ENCODE measurements around the gene SLC9A8.

Gene SLC9A8

DNA sequence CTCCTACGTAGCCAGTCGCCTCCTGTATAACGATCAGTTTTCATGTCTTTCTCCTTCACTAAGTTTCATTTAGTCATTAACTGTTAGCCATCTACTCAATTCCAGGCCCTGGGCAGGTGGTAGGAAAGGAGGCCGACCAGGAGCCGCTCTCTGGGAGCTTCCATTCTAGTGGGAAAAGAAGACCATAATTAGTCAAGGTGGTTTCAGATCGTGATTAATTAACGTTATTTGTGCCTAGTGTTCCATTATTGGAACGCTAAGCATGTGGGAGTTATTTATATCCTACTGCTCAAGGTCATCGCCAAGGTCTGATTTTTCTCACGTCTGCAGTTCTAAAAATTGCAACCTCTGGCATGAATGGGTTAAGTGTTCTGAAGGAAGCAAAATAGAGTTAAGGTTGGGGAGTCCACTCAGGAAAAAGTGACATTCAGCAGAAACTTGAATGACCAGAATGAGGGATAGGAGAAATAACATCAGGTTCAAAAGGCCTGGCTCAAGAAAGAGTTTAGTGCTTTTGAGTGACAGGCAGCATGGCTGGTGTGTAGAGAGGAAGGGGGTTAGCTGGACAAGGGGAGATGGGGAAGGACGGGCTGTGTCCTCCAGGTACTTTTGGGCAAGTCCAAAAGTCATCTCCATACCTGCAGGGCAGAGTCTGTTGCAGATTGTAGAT lies 812 bp downstream of the SLC9A8 start:
- peak in 1 of 3 donors; percentile 15 for DNase-seq

DNA sequence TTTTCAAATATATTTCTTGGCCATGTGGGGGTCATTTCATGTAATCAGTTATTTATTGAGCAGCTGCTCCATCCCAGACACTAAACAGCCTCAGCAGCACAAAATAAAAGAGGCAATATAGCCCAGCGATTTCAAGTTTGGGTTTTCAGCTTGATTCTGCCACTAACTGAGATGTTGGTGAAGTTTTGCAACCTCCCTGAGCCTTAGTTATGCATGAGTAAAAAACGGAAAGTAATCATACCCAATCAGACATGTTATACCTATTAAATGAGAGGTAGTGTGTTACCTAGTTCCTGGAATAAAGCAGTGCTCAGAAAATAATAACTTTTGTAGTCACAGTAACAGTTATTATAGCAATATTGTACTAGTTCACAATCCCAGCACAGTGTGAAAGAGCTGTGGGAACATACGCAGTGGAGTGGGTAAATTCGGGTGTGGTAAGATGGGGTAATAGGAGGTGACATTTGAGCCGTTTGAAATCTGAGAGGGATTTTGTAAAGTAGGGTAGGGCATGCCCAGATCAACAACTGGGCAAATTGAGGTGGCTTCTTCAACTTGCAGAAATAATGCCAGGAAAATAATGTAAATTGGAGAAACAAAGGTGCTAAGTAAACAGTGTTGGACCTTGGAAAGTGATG lies 1.5 kb downstream of the SLC9A8 start:
- DNase-seq = peak; percentile 38 to 53 (median 39)

GRCh38 chr20:49818816-49819215 lies 6.2 kb downstream of the SLC9A8 start:
- peak; percentile 47 to 79 (median 74) for DNase-seq

- DNase-seq = no peak
These were observed 7.1 kb downstream of the SLC9A8 start for GRCh38 chr20:49819702-49820101.

GRCh38 chr20:49821381-49821780 lies 8.8 kb downstream of the SLC9A8 start:
- no peak for DNase-seq

GRCh38 chr20:49821870-49822331 lies 9.3 kb downstream of the SLC9A8 start:
- peak; percentile 38 to 51 (median 44) for DNase-seq

- DNase-seq = no peak
These were observed 10.7 kb downstream of the SLC9A8 start for GRCh38 chr20:49823152-49823847.

GRCh38 chr20:49824206-49824605 lies 11.6 kb downstream of the SLC9A8 start:
- DNase-seq = no peak

- DNase-seq = no peak
These were observed 12.9 kb downstream of the SLC9A8 start for GRCh38 chr20:49825521-49826033.

- no peak for DNase-seq
These were observed 18.6 kb downstream of the SLC9A8 start for GRCh38 chr20:49831022-49831769.

DNA sequence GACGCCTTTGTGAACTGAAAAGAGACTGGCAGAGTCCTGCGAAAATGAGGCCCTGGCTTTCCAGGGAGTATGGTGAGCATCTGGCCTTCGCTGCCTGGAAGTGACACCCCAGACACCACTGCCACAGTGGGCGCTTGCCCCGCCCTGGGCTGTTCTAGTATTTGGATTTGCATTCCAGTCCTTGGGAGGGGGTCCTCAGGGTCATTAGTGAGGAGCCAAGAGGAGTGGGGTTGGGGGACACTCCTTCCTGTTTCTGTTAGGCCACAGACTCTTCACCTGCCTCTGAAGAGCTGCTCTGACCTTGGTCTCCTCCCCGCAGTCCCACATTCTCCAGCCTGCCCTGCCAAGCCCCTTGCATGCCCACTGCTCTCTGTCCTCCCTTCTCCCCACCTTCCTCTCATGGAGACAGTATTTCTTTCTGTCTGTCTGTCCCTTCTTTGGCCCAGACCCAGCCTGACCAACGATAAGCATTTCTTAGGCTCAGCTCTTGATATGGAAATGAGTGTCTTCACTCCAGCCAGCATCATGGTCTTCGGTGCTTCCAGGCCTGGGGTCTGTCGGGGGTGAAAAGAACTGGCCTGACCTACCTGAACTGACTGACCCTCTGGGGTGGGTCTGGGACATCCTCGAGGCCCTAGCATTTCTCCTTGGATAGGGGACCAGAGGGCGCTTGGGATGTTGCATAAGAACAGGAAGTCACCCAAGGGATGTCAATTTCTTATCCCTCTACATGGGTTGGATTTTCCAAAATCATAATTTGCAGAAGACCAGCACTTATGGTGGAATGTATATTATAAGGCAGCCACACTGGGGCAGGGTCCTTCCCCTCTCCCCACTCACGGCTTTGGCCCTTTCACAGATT lies 19.4 kb downstream of the SLC9A8 start:
- DNase-seq = peak in 1 of 3 donors; percentile 38

DNA sequence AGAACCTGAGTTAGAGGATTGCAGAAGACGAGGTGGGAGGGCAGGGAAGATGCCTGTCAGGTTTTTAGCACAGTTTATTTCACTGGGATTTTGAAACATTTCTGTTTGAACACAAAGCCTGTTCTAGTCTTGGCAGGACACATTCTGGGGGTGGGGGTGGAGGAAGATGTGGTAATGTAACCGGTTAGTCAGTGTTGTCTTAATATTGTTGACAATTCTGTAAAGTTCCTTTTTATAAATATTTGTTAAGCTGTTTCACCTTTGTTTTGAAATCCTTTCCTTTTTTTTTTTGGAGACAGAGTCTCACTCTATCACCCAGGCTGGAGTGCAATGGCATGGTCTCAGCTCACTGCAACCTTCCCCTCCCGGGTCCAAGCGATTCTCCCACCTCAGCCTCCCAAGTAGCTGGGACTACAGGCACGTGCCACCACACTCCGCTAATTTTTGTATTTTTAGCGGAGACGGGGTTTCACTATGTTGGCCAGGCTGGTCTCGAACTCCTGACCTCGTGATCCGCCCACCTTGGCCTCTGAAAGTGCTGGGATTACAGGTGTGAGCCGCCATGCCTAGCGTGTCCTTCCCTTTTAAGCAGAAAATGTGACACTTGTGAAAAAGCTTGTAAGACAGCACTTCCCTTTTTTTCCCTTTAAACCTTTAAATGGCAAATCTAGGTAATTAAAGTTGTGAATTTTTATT lies 20.2 kb downstream of the SLC9A8 start:
- DNase-seq = peak; percentile 44 to 65 (median 54)

DNA sequence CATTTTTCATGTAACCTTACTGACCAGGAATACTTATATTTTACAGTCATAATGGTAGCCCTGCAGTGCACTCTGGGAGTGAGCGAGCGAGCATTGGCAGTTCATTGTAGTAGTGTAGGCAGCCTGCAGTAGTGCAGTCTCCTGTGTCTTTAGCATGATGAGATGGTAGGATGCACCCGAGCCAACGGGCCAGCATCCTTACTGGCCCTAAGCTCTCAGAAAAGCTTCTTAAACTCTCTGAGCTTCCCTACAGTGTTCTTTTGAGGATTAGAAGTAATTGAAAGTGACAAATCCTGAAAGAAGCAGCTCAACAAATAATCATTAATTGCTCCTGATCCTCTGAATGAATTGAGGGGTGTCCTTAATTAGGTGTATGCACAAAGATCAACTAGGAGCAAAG lies 20.9 kb downstream of the SLC9A8 start:
- no peak for DNase-seq

- no peak for DNase-seq
These were observed 22.4 kb downstream of the SLC9A8 start for GRCh38 chr20:49835031-49835430.

DNA sequence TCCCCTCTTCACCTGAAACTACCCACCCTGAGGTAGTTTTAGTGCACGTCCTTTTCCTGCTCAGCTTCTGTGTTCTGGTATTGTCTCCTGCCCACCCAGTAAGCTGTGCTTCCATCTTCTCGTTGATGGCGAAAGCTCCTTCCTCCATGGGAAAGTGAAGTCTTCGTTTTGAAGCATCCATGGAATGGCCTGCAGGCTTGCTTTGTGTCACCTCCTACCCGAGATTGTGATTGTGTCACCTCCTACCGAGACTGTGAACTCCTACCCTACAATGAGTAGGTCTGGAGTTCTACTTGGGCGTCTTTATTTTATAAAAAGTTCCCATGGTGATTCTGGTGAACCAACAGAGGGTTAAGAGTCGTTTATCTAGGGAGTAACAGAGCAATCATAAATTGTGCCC lies 25.9 kb downstream of the SLC9A8 start:
- DNase-seq = no peak

- DNase-seq = no peak
These were observed 30.5 kb downstream of the SLC9A8 start for GRCh38 chr20:49843139-49843538.

DNA sequence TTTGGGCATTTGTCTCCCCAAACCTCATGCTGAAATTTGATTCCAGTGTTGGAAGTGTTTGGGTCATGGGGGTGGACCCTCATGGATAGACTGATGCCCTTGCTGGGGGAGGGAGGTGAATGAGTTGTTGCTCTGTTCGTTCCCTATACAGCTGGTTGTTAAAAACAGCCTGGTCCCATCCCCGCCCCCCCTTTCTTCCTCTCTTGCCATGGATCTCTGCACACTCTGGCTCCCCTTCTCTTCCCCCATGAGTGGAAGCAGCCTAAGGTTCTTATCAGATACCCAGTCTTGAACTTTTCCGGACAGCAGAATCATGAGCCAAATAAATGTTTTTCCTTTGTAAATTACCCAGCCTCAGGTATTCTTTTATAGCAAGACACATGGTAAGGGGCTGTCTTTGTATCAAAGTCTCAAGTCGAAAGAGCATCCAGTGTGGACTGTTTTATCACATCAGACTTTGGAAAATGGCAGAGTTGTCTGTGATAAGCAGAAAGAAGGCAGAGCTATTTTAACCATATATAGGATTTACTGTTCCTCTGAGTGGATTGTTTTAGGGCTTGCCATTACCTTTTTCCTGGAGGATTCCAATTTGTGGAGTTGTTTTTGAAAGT lies 31.2 kb downstream of the SLC9A8 start:
- DNase-seq = no peak

GRCh38 chr20:49845060-49845459 lies 32.4 kb downstream of the SLC9A8 start:
- DNase-seq = no peak

DNA sequence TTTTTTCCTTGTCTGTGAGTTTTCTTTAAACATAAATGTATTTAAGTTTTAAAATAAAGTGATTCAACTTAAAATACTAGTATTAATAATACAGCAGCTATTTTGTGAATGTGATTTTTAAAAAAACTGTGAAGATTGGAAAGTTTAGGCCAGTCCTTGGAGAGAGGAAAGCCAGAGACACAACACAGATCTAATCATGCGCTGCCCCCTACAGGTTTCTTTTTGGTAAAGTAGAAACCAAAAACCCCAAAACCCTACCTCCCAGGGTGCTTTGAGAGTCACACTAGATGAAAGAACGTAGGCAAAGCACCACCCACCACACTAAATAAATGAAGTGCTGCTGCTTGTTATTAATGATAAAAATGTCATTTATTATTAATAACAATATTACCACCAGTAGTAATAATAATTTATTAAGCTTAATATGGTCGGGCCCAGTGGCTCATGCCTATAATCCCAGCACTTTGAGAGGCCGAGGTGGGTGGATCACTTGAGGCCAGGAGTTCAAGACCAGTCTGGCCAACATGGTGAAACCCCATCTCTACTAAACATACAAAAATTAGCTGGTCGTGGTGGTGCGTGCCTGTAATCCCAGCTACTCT lies 33.7 kb downstream of the SLC9A8 start:
- DNase-seq = peak; percentile 79 to 88 (median 87)

DNA sequence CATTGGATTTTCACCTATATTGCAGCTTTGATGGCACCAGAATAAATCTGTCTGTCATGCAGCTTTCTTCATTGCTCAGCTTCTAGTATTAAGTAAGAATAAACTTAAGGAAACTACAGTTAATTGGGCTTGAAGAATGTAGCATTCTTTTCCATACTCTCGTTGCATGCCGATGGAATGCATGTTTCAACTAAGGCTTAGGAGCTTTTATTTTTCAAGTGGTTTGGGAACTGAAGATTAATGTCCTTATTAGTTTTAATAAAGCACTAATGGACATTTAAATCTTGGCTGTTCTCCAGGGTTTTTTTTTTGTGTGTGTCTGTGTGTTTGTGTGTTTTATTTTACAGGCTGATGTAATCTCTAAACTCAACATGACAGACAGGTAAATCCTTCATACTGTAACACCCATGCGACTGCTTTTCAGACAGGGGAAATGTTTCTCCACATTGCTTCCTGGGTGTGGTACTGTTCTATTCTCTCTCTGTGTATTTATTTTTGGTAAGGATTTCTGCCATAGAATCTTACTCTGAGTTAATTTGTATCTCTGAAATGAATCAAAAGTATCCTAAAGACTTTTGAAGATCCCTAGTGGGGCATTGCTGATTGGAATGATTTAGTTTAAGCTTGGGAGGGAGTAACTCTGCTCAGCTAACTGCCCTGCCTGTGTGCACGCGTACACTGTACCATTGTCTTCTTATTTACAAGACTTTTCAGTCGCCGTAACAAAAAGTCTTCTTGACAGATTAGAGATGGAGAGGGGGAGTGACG lies 38.0 kb downstream of the SLC9A8 start:
- no peak for DNase-seq
